GM18907 (cell line): ENCODE results near the gene FAM81B.
"Not testable (repeated sequence)": the region's sequence is repeated elsewhere in the genome, so short reads cannot be mapped to it uniquely, and the experiment has no call there.

ENCODE experiments used
- ATAC-seq: cut with Tn5 transposase; IDR thresholded peaks from one replicate; pipeline ENCODE4 v1.9.1; 2021; ENCODE audit warnings: mild to moderate bottlenecking, moderate library complexity; ENCODE audit not compliant: unreplicated experiment

Gene FAM81B

GRCh38 chr5:95390812-95391492, at the start of gene FAM81B:
TSS of gene FAM81B (plus strand) at chr5:95391366. CDS start at chr5:95391390, 24 bp downstream.
- no peak for ATAC-seq

GRCh38 chr5:95341444-95341843, 49.7 kb upstream of the FAM81B start:
- not testable (repeated sequence) for ATAC-seq

- ATAC-seq, result no peak
Measured at GRCh38 chr5:95347506-95348120, 43.6 kb upstream of the FAM81B start.

- ATAC-seq, result no peak
Measured at GRCh38 chr5:95350631-95351030, 40.5 kb upstream of the FAM81B start.

- ATAC-seq, result no peak
Measured at GRCh38 chr5:95352691-95353090, 38.5 kb upstream of the FAM81B start.

- ATAC-seq, result no peak
Measured at GRCh38 chr5:95358320-95358719, 32.8 kb upstream of the FAM81B start.

- ATAC-seq, result no peak
Measured at GRCh38 chr5:95358848-95359247, 32.3 kb upstream of the FAM81B start.

GRCh38 chr5:95360667-95361066, 30.5 kb upstream of the FAM81B start:
- not testable (repeated sequence) for ATAC-seq

GRCh38 chr5:95365302-95366095, 25.7 kb upstream of the FAM81B start:
- no peak for ATAC-seq

- ATAC-seq, result no peak
Measured at GRCh38 chr5:95369782-95370181, 21.4 kb upstream of the FAM81B start.

GRCh38 chr5:95374061-95374460, 17.1 kb upstream of the FAM81B start:
- no peak for ATAC-seq

- no peak for ATAC-seq
Measured at GRCh38 chr5:95375591-95375990, 15.6 kb upstream of the FAM81B start.

GRCh38 chr5:95379133-95379532, 12.0 kb upstream of the FAM81B start:
- ATAC-seq, result no peak

- ATAC-seq, result no peak
Measured at GRCh38 chr5:95380103-95380628, 11.0 kb upstream of the FAM81B start.

GRCh38 chr5:95382801-95383200, 8.4 kb upstream of the FAM81B start:
- no peak for ATAC-seq

- no peak for ATAC-seq
Measured at GRCh38 chr5:95384485-95385213, 6.5 kb upstream of the FAM81B start.

GRCh38 chr5:95385334-95385733, 5.8 kb upstream of the FAM81B start:
- no peak for ATAC-seq

GRCh38 chr5:95391965-95392364, 799 bp downstream of the FAM81B start:
- not testable (repeated sequence) for ATAC-seq

GRCh38 chr5:95392593-95393182, 1.5 kb downstream of the FAM81B start:
- ATAC-seq, result no peak

GRCh38 chr5:95393279-95393678, 2.1 kb downstream of the FAM81B start:
- ATAC-seq, result no peak

GRCh38 chr5:95398989-95399388, 7.8 kb downstream of the FAM81B start:
- no peak for ATAC-seq
